Osteocyte (in vitro differentiated cells): ENCODE results near the gene PRKACA. TPM values are rescaled to one million over a fixed set of nuclear protein-coding genes. Genes with fewer than 3 reads are reported as not detected.

Experiments used
- DNase-seq: peaks from one replicate; pipeline ENCODE4 v3.0.0; 2021; ENCODE audit warnings: mixed read lengths; ENCODE audit not compliant: unreplicated experiment; ENCODE audit errors: extremely low spot score
- H3K27ac Mint-ChIP-seq: one replicate; pipeline ENCODE4 v1.8.0; 2021; ENCODE audit warnings: mild to moderate bottlenecking, mixed read lengths; ENCODE audit not compliant: unreplicated experiment
- H3K27me3 Mint-ChIP-seq: one replicate; pipeline ENCODE4 v1.8.0; 2021; ENCODE audit warnings: mixed read lengths; ENCODE audit not compliant: unreplicated experiment
- H3K36me3 Mint-ChIP-seq: one replicate; pipeline ENCODE4 v1.8.0; 2021; ENCODE audit warnings: mixed read lengths; ENCODE audit not compliant: unreplicated experiment
- H3K4me1 Mint-ChIP-seq: one replicate; pipeline ENCODE4 v1.8.0; 2021; ENCODE audit warnings: mixed read lengths; ENCODE audit not compliant: unreplicated experiment
- H3K4me3 Mint-ChIP-seq: one replicate; pipeline ENCODE4 v1.8.0; 2021; ENCODE audit warnings: mild to moderate bottlenecking, moderate library complexity, mixed read lengths; ENCODE audit not compliant: unreplicated experiment
- H3K9me3 Mint-ChIP-seq: one replicate; pipeline ENCODE4 v1.8.0; 2021; ENCODE audit warnings: mixed read lengths; ENCODE audit not compliant: unreplicated experiment
- total RNA-seq: library from RNA; stranded (reverse); gene quantifications from 2 replicates; pipeline ENCODE4 v1.2.1, GENCODE V29; 2021
- TF ChIP-seq, protein P1 (sequence below): fragments of 200-600 bp; sonication (generic); IDR thresholded peaks from 2 replicates; pipeline ENCODE4 v1.5.0; 2021; ENCODE audit warnings: antibody characterized with exemption, mild to moderate bottlenecking, moderate library complexity

Gene PRKACA
- total RNA-seq, 1 donor from 2014 or later, result 115 TPM

DNA sequence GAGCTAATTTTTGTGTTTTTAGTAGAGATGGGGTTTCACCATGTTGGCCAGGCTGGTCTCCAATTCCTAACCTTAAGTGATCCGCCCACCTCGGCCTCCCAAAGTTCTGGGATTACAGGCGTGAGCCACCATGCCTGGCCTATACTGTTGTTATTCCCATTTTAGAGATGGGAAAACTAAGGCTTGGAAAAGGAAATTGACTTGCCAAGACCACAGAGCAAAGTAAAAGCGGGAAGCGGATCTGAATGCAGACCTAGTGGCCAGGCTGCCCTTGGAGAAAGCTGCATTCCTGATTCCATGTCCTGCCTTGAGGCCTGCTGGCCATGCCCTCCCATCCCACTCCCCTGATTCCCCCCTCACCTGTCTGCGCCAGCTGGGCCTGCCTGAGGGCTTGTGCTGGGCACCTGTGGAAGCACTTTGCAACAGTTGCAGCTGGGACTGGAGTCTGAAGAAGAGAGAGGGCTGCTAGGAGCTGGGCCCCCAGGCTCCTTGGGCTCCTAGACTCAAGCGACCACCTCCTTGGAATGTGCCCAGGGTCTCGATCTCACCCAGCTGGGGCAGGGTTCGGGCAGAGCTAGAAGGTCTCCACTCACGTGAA is 61.4 kb downstream of the PRKACA start:
- H3K27me3 Mint-ChIP-seq, result peaks cover 13% of the 10 kb centered on the region
- H3K36me3 Mint-ChIP-seq, result peaks cover 3% of the 10 kb centered on the region
- TF ChIP-seq, protein P1, sequence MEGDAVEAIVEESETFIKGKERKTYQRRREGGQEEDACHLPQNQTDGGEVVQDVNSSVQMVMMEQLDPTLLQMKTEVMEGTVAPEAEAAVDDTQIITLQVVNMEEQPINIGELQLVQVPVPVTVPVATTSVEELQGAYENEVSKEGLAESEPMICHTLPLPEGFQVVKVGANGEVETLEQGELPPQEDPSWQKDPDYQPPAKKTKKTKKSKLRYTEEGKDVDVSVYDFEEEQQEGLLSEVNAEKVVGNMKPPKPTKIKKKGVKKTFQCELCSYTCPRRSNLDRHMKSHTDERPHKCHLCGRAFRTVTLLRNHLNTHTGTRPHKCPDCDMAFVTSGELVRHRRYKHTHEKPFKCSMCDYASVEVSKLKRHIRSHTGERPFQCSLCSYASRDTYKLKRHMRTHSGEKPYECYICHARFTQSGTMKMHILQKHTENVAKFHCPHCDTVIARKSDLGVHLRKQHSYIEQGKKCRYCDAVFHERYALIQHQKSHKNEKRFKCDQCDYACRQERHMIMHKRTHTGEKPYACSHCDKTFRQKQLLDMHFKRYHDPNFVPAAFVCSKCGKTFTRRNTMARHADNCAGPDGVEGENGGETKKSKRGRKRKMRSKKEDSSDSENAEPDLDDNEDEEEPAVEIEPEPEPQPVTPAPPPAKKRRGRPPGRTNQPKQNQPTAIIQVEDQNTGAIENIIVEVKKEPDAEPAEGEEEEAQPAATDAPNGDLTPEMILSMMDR, result no peak
- no peak overlapping the region for H3K4me3 Mint-ChIP-seq
- DNase-seq, result no peak
- no peaks in the 10 kb centered on the region for H3K9me3 Mint-ChIP-seq
- H3K4me1 Mint-ChIP-seq, result peaks cover 12% of the 10 kb centered on the region
- no peak overlapping the region for H3K27ac Mint-ChIP-seq

GRCh38 chr19:14055396-14055795 is 62.2 kb downstream of the PRKACA start:
- no peak for DNase-seq
- H3K4me1 Mint-ChIP-seq, result peaks cover 12% of the 10 kb centered on the region
- H3K9me3 Mint-ChIP-seq, result no peaks in the 10 kb centered on the region
- no peak overlapping the region for H3K27ac Mint-ChIP-seq
- peaks cover 3% of the 10 kb centered on the region for H3K36me3 Mint-ChIP-seq
- H3K27me3 Mint-ChIP-seq, result peaks cover 11% of the 10 kb centered on the region
- TF ChIP-seq, protein P1, result no peak
- no peak overlapping the region for H3K4me3 Mint-ChIP-seq

GRCh38 chr19:14054721-14055120 is 62.8 kb downstream of the PRKACA start:
- TF ChIP-seq, protein P1, result no peak
- Mint-ChIP-seq H3K4me3 (no peak overlapping the region), H3K36me3 (peaks cover 3% of the 10 kb centered on the region), H3K4me1 (peaks cover 12% of the 10 kb centered on the region), H3K27ac (no peak overlapping the region), H3K9me3 (no peaks in the 10 kb centered on the region), H3K27me3 (peaks cover 8% of the 10 kb centered on the region)
- no peak for DNase-seq

DNA sequence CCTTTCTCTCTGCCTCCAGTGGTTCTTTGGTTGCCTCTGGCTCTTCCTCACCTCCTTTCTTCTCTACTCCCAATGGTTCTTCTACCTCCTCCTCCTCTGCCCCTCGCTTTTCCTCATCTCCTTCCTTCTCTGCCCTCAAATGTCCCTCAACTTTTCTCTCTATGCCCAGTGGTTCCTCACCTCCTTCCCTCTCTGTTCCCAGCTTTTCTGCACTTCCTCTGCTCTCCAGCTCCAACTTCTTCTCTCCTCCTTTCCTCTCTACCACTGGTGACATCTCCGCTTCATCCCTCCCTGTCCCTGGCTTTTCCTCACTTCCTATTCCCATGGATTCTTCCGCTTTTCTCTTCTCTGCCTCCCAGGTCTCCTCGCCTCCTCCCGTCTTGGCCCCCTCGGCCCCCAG is 63.5 kb downstream of the PRKACA start:
- Mint-ChIP-seq H3K9me3 (no peaks in the 10 kb centered on the region), H3K27ac (no peak overlapping the region), H3K36me3 (peaks cover 3% of the 10 kb centered on the region), H3K27me3 (peaks cover 5% of the 10 kb centered on the region), H3K4me3 (no peak overlapping the region), H3K4me1 (peaks cover 12% of the 10 kb centered on the region)
- TF ChIP-seq, protein P1, result no peak
- no peak for DNase-seq

DNA sequence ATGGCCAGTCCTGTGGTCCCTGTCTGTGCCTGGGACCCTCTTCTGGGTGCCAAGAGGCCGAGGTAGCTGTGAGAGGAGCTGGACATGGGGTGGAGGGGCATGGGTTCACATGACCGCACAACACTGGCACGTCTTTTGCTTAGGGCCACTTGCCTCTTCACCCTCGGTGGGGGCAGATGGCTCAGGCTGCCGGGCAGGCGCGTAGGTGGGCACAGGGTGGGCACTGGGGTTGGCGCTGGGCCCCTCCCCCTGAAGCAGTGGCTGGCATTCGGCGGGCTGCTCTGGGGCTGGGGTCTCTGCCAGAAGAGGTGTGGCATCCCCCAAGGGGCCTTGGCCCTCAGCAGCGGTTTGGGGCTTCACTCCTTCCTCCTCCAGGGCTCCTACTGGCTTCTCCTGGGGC is 64.1 kb downstream of the PRKACA start:
- Mint-ChIP-seq H3K4me1 (peaks cover 12% of the 10 kb centered on the region), H3K9me3 (no peaks in the 10 kb centered on the region), H3K4me3 (no peak overlapping the region), H3K27ac (no peak overlapping the region), H3K27me3 (peaks cover 2% of the 10 kb centered on the region), H3K36me3 (peaks cover 3% of the 10 kb centered on the region)
- DNase-seq, result no peak
- TF ChIP-seq, protein P1, result no peak
